Measurements from ENCODE around the gene BCL2. TPM values are rescaled to one million over a fixed set of nuclear protein-coding genes. Genes with fewer than 3 reads are reported as not detected.

The BCL2 gene
- total RNA-seq, 1 donor from 2014 or later = 17.3 TPM

DNA sequence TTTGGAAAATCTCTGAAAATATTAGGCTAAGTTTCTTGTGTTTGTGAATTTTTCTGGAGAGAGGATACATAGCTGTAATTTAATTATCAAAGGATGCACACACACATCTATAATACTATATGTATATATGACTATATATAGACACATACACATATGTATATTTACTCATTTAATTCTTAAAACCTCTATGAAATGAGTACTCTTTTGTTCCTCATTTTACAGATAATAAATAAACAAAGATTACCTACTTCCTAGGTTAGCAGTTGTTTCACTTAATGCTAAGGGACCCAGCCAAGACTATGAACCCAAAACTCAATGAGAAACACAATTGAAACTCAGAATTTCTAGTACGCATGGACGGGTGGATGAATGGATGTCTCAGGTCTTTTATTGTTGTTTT lies 145.6 kb downstream of the BCL2 start:
- no peak for DNase-seq
- H3K9me3 ChIP-seq = no peaks in the 10 kb centered on the region
- TF ChIP-seq CTCF (IDR thresholded peaks at IDR 0.05) = no peak
- H3K36me3 ChIP-seq = no peaks in the 10 kb centered on the region
- no peak overlapping the region for H3K4me3 ChIP-seq
- no peaks in the 10 kb centered on the region for H3K27me3 ChIP-seq
- H3K4me1 ChIP-seq = no peaks in the 10 kb centered on the region
- intact Hi-C loops (cut with DNase I) = no loop called here
- ATAC-seq = no peak
- H3K27ac ChIP-seq = no peak overlapping the region

DNA sequence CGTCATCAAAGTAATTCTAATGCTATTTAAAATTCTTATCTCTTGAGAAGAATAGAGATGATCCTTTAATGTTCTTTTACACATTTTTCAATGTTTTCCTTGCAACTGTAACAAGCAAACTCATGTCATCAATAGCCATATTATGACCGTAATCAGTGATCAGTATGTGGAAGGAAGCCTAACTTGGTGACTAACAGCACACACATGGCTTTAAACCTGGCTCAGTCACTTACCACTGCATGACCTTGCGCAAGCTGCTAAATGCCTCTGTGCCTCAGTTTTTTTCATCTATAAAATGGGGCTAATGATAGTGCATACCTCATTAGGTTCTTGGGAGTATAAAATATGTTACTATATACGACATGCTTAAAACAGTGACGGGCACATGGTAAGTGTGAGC lies 149.7 kb downstream of the BCL2 start:
- H3K27me3 ChIP-seq = no peaks in the 10 kb centered on the region
- no peaks in the 10 kb centered on the region for H3K36me3 ChIP-seq
- ATAC-seq = no peak
- no peak overlapping the region for H3K4me3 ChIP-seq
- no peak overlapping the region for H3K27ac ChIP-seq
- no peak for DNase-seq
- no peak for TF ChIP-seq CTCF (IDR thresholded peaks at IDR 0.05)
- no peaks in the 10 kb centered on the region for H3K4me1 ChIP-seq
- H3K9me3 ChIP-seq = no peaks in the 10 kb centered on the region
- intact Hi-C loops (cut with DNase I) = no loop called here

GRCh38 chr18:63168287-63168686 lies 151.3 kb downstream of the BCL2 start:
- Histone ChIP-seq H3K36me3 (no peaks in the 10 kb centered on the region), H3K27me3 (no peaks in the 10 kb centered on the region), H3K9me3 (no peaks in the 10 kb centered on the region), H3K4me1 (no peaks in the 10 kb centered on the region), H3K27ac (no peak overlapping the region), H3K4me3 (no peak overlapping the region)
- DNase-seq = no peak
- intact Hi-C loops (cut with DNase I) = no loop called here
- TF ChIP-seq CTCF (IDR thresholded peaks at IDR 0.05) = no peak
- ATAC-seq = no peak

DNA sequence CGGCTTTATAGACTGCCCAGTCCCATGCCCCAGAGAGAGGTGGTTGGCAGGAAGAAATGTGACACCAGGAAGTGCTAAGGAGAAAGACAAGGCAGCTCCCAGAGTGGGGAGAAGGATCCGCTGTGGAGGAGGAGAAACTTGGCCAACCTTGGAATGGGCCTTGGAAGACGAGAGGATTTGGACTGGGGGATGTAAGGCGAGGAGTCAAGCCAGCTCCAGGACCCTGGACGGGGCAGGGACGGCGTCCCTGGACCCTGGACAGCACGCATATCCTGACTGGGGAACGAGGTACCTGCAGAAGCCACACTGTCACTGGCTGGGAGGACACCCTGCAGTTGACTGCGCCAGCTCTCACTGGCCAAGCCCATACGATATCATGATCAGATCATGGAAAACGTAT lies 153.4 kb downstream of the BCL2 start:
- DNase-seq = no peak
- Histone ChIP-seq H3K36me3 (no peaks in the 10 kb centered on the region), H3K4me1 (peaks cover 15% of the 10 kb centered on the region), H3K27me3 (no peaks in the 10 kb centered on the region), H3K27ac (no peak overlapping the region), H3K9me3 (no peaks in the 10 kb centered on the region), H3K4me3 (no peak overlapping the region)
- TF ChIP-seq CTCF (IDR thresholded peaks at IDR 0.05) = no peak
- ATAC-seq = no peak
- intact Hi-C loops (cut with DNase I) = no loop called here

- Histone ChIP-seq H3K27ac (no peak overlapping the region), H3K4me1 (peaks cover 22% of the 10 kb centered on the region), H3K36me3 (no peaks in the 10 kb centered on the region), H3K9me3 (no peaks in the 10 kb centered on the region), H3K27me3 (no peaks in the 10 kb centered on the region), H3K4me3 (no peak overlapping the region)
- intact Hi-C loops (cut with DNase I) = no loop called here
- ATAC-seq (no peak), DNase-seq (no peak)
- no peak for TF ChIP-seq CTCF (IDR thresholded peaks at IDR 0.05)
These were observed 155.2 kb downstream of the BCL2 start for GRCh38 chr18:63164396-63164795.

DNA sequence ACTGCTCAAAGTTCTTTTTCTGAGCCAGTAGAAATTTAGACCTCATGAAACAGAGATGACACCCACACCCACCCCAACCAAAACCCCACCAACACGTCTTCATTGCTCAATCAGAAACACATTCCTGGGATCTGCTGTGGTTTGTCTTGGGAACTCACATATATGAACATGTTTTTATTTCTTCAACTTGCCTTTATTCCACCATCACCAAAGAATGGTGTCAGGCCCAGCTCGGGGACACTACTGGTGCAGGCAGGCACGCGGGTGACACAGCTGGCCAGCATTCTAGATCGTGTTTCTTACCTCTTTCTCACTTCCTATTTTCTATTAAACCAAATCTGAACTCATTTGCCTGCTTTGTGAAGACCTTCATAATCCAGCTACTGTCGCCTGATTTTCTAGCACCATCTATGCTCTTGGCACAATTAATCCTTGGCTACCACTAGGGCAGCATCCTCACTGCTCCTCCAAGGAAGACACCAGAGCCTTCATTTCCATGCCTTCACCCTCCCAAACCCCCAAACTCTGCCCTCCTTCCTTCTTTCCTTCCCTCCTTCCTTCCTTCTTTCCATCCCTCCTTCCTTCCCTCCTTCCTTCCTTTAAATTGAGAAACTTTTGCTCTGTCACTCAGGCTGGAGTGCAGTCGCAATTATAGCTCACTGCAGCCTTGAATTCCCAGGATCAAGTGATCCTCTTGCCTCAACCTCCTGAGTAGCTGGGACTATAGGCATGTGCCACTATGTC lies 157.1 kb downstream of the BCL2 start:
- peak; percentile 53 for ATAC-seq

More for the DNA sequence above, 157.1 kb downstream of the BCL2 start:
- no peaks in the 10 kb centered on the region for H3K9me3 ChIP-seq
- no peak for TF ChIP-seq CTCF (IDR thresholded peaks at IDR 0.05)
- H3K4me1 ChIP-seq = peaks cover 22% of the 10 kb centered on the region
- no peak overlapping the region for H3K4me3 ChIP-seq
- H3K27me3 ChIP-seq = no peaks in the 10 kb centered on the region
- peak; percentile 71 for DNase-seq
- H3K27ac ChIP-seq = peak overlapping the region; percentile 60
- intact Hi-C loops (cut with DNase I) = no loop called here
- no peaks in the 10 kb centered on the region for H3K36me3 ChIP-seq
